ENCODE data around the gene EVA1A.

The EVA1A gene

GRCh38 chr2:75560022-75560767, 544 bp downstream of the EVA1A start:
- H3K4me3 ChIP-seq (ENCODE audit: control insufficient read depth, low read depth, low read length): peak overlapping the region; percentile 84
- peak; percentile 41 for DNase-seq (ENCODE audit: low read depth)
- peak; percentile 36 for TF ChIP-seq CTCF (conservative IDR thresholded peaks at IDR 0.05; ENCODE audit: control insufficient read depth, insufficient read depth, low read depth, low read length)

- H3K4me3 ChIP-seq (ENCODE audit: control insufficient read depth, low read depth, low read length): peak overlapping the region; percentile 84
- no peak for DNase-seq (ENCODE audit: low read depth)
- TF ChIP-seq CTCF (conservative IDR thresholded peaks at IDR 0.05; ENCODE audit: control insufficient read depth, insufficient read depth, low read depth, low read length): no peak
These were observed 1.1 kb downstream of the EVA1A start for GRCh38 chr2:75559680-75560021.

GRCh38 chr2:75558786-75559679, 1.7 kb downstream of the EVA1A start:
- H3K4me3 ChIP-seq (ENCODE audit: control insufficient read depth, low read depth, low read length): peak overlapping the region; percentile 84
- no peak for TF ChIP-seq CTCF (conservative IDR thresholded peaks at IDR 0.05; ENCODE audit: control insufficient read depth, insufficient read depth, low read depth, low read length)
- DNase-seq (ENCODE audit: low read depth): peak; percentile 70

- H3K4me3 ChIP-seq (ENCODE audit: control insufficient read depth, low read depth, low read length): no peak overlapping the region
- no peak for DNase-seq (ENCODE audit: low read depth)
- TF ChIP-seq CTCF (conservative IDR thresholded peaks at IDR 0.05; ENCODE audit: control insufficient read depth, insufficient read depth, low read depth, low read length): no peak
These were observed 2.6 kb downstream of the EVA1A start for GRCh38 chr2:75558136-75558535.

- no peak for TF ChIP-seq CTCF (conservative IDR thresholded peaks at IDR 0.05; ENCODE audit: control insufficient read depth, insufficient read depth, low read depth, low read length)
- DNase-seq (ENCODE audit: low read depth): no peak
These were observed 3.1 kb downstream of the EVA1A start for GRCh38 chr2:75557474-75558133.

GRCh38 chr2:75556679-75557366, 3.9 kb downstream of the EVA1A start:
- no peak for TF ChIP-seq CTCF (conservative IDR thresholded peaks at IDR 0.05; ENCODE audit: control insufficient read depth, insufficient read depth, low read depth, low read length)
- no peak overlapping the region for H3K4me3 ChIP-seq (ENCODE audit: control insufficient read depth, low read depth, low read length)
- no peak for DNase-seq (ENCODE audit: low read depth)

More at GRCh38 chr2:75557474-75558133, 3.1 kb downstream of the EVA1A start:
- H3K4me3 ChIP-seq (ENCODE audit: control insufficient read depth, low read depth, low read length): no peak overlapping the region
